Ishikawa (cell line): Measurements from ENCODE around the gene BRCA2.

Experiments
- CEBPB ChIP-seq: IDR thresholded peaks from 2 replicates; pipeline ENCODE4 v1.6.1; 2012
- CREB1 ChIP-seq: IDR thresholded peaks from 2 replicates; pipeline ENCODE4 v1.6.1; 2012; ENCODE audit warnings: low read depth
- EP300 ChIP-seq: IDR thresholded peaks from 2 replicates; pipeline ENCODE4 v1.6.1; 2012; ENCODE audit warnings: borderline replicate concordance
- FOXM1 ChIP-seq: IDR thresholded peaks from 2 replicates; pipeline ENCODE4 v1.6.1; 2012; ENCODE audit warnings: low read depth, borderline replicate concordance
- NFIC ChIP-seq: IDR thresholded peaks from 2 replicates; pipeline ENCODE4 v1.6.1; 2012
- RAD21 ChIP-seq: IDR thresholded peaks from 2 replicates; pipeline ENCODE4 v1.6.1; 2012; ENCODE audit warnings: low read depth
- YY1 ChIP-seq: IDR thresholded peaks from 2 replicates; pipeline ENCODE4 v1.6.1; 2012; ENCODE audit warnings: low read depth
- ZBTB7A ChIP-seq: IDR thresholded peaks from 2 replicates; pipeline ENCODE4 v1.6.1; 2012; ENCODE audit warnings: low read depth
- TF ChIP-seq, protein P1 (sequence below): IDR thresholded peaks from 2 replicates; pipeline ENCODE4 v1.6.1; 2012

DNA sequence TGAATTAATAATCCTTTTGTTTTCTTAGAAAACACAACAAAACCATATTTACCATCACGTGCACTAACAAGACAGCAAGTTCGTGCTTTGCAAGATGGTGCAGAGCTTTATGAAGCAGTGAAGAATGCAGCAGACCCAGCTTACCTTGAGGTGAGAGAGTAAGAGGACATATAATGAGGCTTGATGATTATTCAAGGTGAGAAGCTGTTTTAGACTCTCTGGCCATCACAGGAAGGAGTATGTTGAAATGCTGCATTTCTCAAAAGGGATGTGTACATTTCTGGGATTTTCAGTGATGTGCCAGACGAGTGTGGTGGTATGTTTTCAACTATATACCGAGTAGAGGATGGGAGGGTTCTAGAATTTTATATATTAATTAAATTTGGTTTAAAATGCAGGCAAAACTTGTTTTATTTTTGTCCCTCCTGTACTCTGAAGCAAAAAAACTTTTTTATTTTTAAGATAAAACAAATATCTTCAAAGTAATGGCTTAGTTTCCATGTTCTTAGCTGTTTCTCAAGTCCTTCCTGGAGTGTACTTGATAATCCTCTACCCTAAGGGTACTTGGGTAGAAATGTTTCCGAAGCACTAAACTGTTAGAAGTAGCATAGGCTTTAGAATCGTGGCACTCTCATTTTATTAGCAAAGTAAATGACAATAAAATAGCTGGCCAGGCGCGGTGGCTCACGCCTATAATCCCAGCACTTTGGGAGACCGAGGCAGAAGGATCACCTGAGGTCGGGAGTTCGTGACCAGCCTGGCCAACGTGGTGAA, 61.5 kb downstream of the BRCA2 start:
- TF ChIP-seq FOXM1: no peak
- TF ChIP-seq NFIC: no peak
- TF ChIP-seq CEBPB: no peak
- TF ChIP-seq YY1: no peak
- TF ChIP-seq, protein P1, sequence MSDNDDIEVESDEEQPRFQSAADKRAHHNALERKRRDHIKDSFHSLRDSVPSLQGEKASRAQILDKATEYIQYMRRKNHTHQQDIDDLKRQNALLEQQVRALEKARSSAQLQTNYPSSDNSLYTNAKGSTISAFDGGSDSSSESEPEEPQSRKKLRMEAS: no peak
- no peak for TF ChIP-seq CREB1
- no peak for TF ChIP-seq ZBTB7A
- TF ChIP-seq EP300: no peak
- no peak for TF ChIP-seq RAD21
